Measurements from ENCODE around the gene THY1.
"Not testable (repeated sequence)": the region's sequence is repeated elsewhere in the genome, so short reads cannot be mapped to it uniquely, and the experiment has no call there.

Gene THY1

DNA sequence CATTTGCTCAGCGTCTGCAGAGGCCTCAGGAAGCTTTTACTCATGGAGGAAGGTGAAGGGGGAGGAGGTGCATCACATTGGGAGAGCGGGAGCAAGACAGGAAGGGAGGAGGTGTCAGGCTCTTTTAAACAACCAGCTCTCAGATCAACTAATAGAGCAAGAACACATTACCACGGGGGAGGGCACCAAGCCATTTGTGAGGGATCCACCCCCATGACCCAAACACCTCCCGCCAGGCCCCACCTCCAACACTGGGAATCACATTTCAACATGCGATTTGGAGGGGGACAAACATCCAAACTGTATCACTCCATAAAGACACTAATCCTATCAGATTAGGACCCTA, 18.9 kb upstream of the THY1 start:
- no peak overlapping the region for H3K9ac ChIP-seq (ENCODE audit: low read depth, low read length)

DNA sequence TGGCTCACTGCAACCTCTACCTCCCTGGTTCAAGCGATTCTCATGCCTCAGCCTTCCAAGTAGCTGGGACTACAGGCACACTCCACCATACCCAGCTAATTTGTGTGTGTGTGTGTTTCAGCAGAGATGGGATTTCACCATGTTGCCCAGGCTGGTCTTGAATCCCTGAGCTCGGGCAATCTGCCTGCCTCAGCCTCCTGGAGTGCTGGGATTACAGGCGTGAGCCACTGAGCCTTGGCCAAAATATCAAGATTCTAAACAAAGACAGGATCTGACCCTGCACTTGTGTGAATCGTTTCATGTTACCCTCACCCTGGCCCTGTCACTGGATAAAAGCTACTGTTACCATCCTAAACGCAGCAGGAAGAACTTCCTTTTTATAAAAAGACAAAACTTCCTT, 15.6 kb upstream of the THY1 start:
- Histone ChIP-seq H3K4me3 (ENCODE audit: low read length) (no peak overlapping the region), H3K36me3 (ENCODE audit: insufficient read depth, low read length) (no peaks in the 10 kb centered on the region), H3K9ac (ENCODE audit: low read depth, low read length) (no peak overlapping the region), H3K27ac (ENCODE audit: low read depth, low read length) (no peak overlapping the region), H3K27me3 (ENCODE audit: insufficient read depth, low read length) (no peaks in the 10 kb centered on the region), H3K9me3 (ENCODE audit: insufficient read depth, low read depth, low read length) (no peaks in the 10 kb centered on the region; the same call in 1 of the 2 replicates), H3K4me1 (ENCODE audit: insufficient read depth, low read length) (peaks cover 15% of the 10 kb centered on the region)
- 79% methylated on average over 5 of the region's 5 CpGs for WGBS

More for the DNA sequence above, 18.9 kb upstream of the THY1 start:
- Histone ChIP-seq H3K27ac (ENCODE audit: low read depth, low read length) (no peak overlapping the region), H3K4me3 (ENCODE audit: low read length) (no peak overlapping the region), H3K9me3 (ENCODE audit: insufficient read depth, low read depth, low read length) (no peaks in the 10 kb centered on the region; the same call in 1 of the 2 replicates), H3K27me3 (ENCODE audit: insufficient read depth, low read length) (no peaks in the 10 kb centered on the region), H3K4me1 (ENCODE audit: insufficient read depth, low read length) (peaks cover 15% of the 10 kb centered on the region), H3K36me3 (ENCODE audit: insufficient read depth, low read length) (no peaks in the 10 kb centered on the region)
- WGBS = 33% methylated on average over 4 of the region's 5 CpGs

DNA sequence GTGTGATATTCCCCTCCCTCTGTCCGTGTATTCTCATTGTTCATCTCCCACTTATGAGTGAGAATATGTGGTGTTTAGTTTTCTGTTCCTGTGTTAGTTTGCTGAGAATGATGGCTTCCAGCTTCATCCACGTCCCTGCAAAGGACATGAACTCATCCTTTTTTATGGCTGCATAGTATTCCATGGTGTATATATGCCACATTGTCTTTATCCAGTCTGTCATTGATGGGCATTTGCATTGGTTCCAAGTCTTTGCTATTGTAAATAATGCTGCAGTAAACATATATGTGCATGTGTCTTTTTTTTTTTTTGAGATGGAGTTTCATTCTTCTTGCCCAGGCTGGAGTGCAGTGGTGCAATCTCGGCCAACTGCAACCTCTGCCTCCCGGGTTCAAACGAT, 14.5 kb upstream of the THY1 start:
- not testable (repeated sequence) for H3K9ac ChIP-seq (ENCODE audit: low read depth, low read length); H3K9me3 ChIP-seq (ENCODE audit: insufficient read depth, low read depth, low read length); H3K27me3 ChIP-seq (ENCODE audit: insufficient read depth, low read length); H3K4me3 ChIP-seq (ENCODE audit: low read length); H3K36me3 ChIP-seq (ENCODE audit: insufficient read depth, low read length); H3K27ac ChIP-seq (ENCODE audit: low read depth, low read length)
- 94% methylated on average over 3 of the region's 5 CpGs for WGBS
- H3K4me1 ChIP-seq (ENCODE audit: insufficient read depth, low read length) = peaks cover 23% of the 10 kb centered on the region

DNA sequence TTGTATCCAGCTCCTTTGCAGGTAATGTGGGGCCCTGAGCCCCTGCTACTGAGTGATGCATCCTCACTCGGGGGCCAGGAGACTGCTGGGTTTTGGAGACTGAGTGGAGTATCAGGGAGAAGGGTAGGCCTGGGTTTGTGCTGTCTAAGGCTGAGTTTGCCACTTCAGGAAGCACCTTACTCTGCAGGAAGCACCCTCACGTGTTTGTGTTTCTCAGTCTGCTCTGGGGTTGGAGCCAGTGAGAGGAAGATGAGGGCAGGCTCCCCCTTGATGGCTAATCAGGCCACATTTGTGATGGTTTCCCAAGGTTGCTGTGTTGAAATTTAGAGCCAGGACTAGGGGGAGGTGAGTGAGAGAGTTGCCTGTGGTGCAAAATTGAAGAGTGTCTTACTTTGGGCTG, 13.7 kb upstream of the THY1 start:
- WGBS = 80% methylated on average over 2 of the region's 2 CpGs
- no peak overlapping the region for H3K27ac ChIP-seq (ENCODE audit: low read depth, low read length)
- no peaks in the 10 kb centered on the region for H3K36me3 ChIP-seq (ENCODE audit: insufficient read depth, low read length)
- no peak overlapping the region for H3K9ac ChIP-seq (ENCODE audit: low read depth, low read length)
- H3K4me1 ChIP-seq (ENCODE audit: insufficient read depth, low read length) = peaks cover 22% of the 10 kb centered on the region
- no peaks in the 10 kb centered on the region for H3K27me3 ChIP-seq (ENCODE audit: insufficient read depth, low read length)
- no peak overlapping the region for H3K4me3 ChIP-seq (ENCODE audit: low read length)
- no peaks in the 10 kb centered on the region; the same call in 1 of the 2 replicates for H3K9me3 ChIP-seq (ENCODE audit: insufficient read depth, low read depth, low read length)

DNA sequence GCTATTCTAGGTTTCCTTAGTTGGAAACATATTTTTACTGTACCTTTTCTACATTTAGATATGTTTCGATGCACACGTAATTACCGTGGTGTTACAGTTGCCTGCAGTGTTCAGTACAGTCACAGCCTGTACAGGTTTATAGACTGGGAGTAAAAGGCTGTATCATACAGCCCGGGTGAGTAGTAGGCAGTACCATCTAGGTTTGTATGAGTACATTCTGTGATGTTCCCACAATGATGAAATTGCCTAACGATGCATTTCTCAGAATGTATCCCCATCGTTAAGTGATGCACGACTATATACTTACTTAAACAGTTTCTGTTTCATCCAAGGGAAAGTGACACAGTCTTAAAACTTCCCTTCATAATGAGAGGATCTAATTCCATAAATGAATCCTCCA, 13.1 kb upstream of the THY1 start:
- H3K9me3 ChIP-seq (ENCODE audit: insufficient read depth, low read depth, low read length) = no peaks in the 10 kb centered on the region; the same call in 1 of the 2 replicates
- H3K36me3 ChIP-seq (ENCODE audit: insufficient read depth, low read length) = no peaks in the 10 kb centered on the region
- H3K9ac ChIP-seq (ENCODE audit: low read depth, low read length) = no peak overlapping the region
- H3K4me3 ChIP-seq (ENCODE audit: low read length) = no peak overlapping the region
- no peak overlapping the region for H3K27ac ChIP-seq (ENCODE audit: low read depth, low read length)
- 0 out of 2 replicates have a peak, but pooled peaks cover under 1% of the 10 kb centered on the region for H3K27me3 ChIP-seq (ENCODE audit: insufficient read depth, low read length)
- 91% methylated on average over 7 of the region's 7 CpGs for WGBS
- peaks cover 17% of the 10 kb centered on the region for H3K4me1 ChIP-seq (ENCODE audit: insufficient read depth, low read length)

DNA sequence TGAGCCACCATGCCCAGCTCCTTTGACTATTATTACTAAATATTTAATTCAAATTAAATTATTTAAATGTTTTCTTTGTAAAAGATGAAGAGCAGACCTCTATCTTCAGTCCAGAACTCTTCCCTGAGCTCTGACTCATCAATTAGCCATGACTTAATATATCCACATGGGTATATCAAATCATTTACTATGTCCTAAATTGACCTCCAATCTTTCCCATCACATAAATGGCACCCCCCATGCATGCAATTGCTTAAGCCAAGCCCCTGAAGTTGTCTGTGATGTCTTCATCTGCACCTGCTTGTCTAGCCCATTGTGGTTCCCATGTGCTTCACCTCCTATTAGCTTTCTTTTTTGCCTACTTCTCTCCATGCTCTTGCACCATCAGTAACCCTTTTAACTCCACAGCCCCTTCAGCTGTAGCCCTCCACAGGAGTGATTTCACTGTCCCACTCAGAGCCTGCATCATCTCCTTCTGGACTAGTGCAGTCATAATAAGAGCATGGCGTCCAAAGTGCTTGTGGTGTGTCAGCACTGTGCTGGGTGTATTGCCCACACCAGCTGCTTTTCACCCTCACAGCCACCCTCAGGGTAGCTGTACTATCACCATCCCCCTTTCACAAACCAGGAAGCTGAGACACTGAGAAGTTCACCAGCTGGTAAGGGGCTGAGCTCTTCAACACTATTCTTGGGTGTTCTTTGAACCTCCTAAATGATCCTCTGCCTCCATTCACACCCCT, 11.8 kb upstream of the THY1 start:
- Histone ChIP-seq H3K27ac (ENCODE audit: low read depth, low read length) (no peak overlapping the region), H3K4me3 (ENCODE audit: low read length) (no peak overlapping the region), H3K9ac (ENCODE audit: low read depth, low read length) (no peak overlapping the region), H3K36me3 (ENCODE audit: insufficient read depth, low read length) (no peaks in the 10 kb centered on the region), H3K9me3 (ENCODE audit: insufficient read depth, low read depth, low read length) (no peaks in the 10 kb centered on the region; the same call in 1 of the 2 replicates), H3K4me1 (ENCODE audit: insufficient read depth, low read length) (peaks cover 14% of the 10 kb centered on the region), H3K27me3 (ENCODE audit: insufficient read depth, low read length) (0 out of 2 replicates have a peak, but pooled peaks cover 3% of the 10 kb centered on the region)
- WGBS = 94% methylated on average over 1 of the region's 1 CpG

DNA sequence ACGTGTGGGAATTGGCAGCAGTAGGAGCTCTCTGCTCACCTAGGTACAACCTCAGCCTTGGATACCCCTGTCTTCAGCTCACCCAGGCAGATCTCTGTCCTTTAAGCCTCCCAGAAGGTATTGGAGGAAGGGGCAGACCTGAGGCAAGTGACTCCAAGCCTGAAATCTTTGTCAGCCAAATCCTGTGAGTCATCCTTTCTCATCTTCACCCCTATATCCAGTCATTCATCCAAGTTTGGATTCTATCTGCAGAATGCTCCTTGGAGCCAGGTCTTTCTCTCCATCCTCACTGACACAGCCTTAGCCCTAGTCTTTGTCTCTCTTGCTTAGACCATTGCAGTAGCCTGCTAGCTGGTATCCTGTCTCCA, 10.4 kb upstream of the THY1 start:
- Histone ChIP-seq H3K27me3 (ENCODE audit: insufficient read depth, low read length) (0 out of 2 replicates have a peak, but pooled peaks cover 3% of the 10 kb centered on the region), H3K9ac (ENCODE audit: low read depth, low read length) (no peak overlapping the region), H3K9me3 (ENCODE audit: insufficient read depth, low read depth, low read length) (no peaks in the 10 kb centered on the region; the same call in 1 of the 2 replicates), H3K4me3 (ENCODE audit: low read length) (no peak overlapping the region), H3K4me1 (ENCODE audit: insufficient read depth, low read length) (peaks cover 14% of the 10 kb centered on the region), H3K27ac (ENCODE audit: low read depth, low read length) (no peak overlapping the region), H3K36me3 (ENCODE audit: insufficient read depth, low read length) (no peaks in the 10 kb centered on the region)
- 50% methylated on average over 1 of the region's 1 CpG for WGBS

DNA sequence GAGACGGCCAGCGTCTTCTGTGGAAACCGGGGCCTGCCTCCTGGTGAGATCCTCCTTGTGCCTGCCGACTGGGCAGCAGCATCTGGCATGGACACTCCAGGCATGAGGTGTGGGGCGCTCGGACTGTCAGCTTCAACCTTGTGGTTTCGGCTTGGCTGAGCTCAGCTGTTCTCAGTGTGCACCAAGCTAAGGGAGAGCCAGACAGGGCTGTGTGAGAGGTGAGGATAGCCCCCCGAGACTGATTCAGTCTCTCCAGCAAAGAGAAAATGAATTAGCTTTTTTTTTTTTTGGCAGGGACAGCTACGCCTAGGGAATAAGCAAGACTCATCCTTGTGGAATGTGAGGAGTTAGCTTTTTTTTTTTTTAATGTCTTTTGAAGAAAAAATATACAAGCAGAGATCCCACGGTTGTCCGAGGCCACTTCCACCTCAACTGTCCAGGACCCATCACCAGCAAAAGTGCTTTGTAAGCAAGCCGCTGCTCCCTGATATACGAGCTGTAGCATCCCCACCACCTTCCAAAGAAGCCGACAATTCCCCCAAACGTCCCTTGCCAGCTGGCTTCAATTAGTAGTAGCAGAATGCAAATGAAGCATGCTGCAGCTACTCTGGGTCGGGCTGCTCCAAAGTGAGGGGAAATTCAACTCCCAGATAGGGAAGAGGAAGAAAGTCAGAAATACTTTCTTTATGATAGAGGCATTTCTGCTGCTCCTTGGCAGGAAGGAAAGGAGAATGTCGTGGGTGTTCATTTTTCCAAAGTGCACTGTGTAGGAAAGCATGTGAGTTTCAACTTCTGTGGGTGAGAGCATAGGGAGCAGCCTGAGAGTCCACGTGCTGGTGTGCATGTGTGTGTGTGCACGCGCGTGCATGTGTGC, 9.7 kb upstream of the THY1 start:
- Histone ChIP-seq H3K27ac (ENCODE audit: low read depth, low read length) (no peak overlapping the region), H3K9ac (ENCODE audit: low read depth, low read length) (no peak overlapping the region), H3K4me3 (ENCODE audit: low read length) (no peak overlapping the region), H3K4me1 (ENCODE audit: insufficient read depth, low read length) (peaks cover 14% of the 10 kb centered on the region), H3K9me3 (ENCODE audit: insufficient read depth, low read depth, low read length) (no peaks in the 10 kb centered on the region; the same call in 1 of the 2 replicates), H3K36me3 (ENCODE audit: insufficient read depth, low read length) (no peaks in the 10 kb centered on the region), H3K27me3 (ENCODE audit: insufficient read depth, low read length) (0 out of 2 replicates have a peak, but pooled peaks cover 3% of the 10 kb centered on the region)
- WGBS = 53% methylated on average over 21 of the region's 21 CpGs

DNA sequence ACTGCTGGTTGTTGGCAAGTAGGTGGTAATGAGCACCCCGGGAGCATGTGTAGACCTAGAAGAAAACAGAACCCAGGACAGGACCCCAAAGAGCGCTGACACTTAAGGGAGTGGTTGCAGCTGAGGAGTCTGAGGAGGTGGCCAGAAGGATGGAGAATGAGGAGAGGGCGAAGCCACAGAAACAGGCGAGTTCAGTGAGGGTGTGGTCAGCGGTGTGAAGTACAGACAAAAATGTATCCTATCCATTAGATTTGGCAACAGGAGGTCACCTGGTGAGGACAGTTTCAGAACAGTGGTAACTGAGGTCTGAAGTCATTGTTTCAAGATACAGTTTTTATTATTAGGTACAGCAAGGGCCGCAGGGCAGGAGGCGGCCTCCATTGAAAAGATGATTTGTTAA, 8.6 kb upstream of the THY1 start:
- Histone ChIP-seq H3K27ac (ENCODE audit: low read depth, low read length) (no peak overlapping the region), H3K9ac (ENCODE audit: low read depth, low read length) (no peak overlapping the region), H3K27me3 (ENCODE audit: insufficient read depth, low read length) (0 out of 2 replicates have a peak, but pooled peaks cover 3% of the 10 kb centered on the region), H3K9me3 (ENCODE audit: insufficient read depth, low read depth, low read length) (no peaks in the 10 kb centered on the region), H3K4me1 (ENCODE audit: insufficient read depth, low read length) (peaks cover 17% of the 10 kb centered on the region), H3K36me3 (ENCODE audit: insufficient read depth, low read length) (no peaks in the 10 kb centered on the region), H3K4me3 (ENCODE audit: low read length) (no peak overlapping the region)
- WGBS = 91% methylated on average over 7 of the region's 7 CpGs

DNA sequence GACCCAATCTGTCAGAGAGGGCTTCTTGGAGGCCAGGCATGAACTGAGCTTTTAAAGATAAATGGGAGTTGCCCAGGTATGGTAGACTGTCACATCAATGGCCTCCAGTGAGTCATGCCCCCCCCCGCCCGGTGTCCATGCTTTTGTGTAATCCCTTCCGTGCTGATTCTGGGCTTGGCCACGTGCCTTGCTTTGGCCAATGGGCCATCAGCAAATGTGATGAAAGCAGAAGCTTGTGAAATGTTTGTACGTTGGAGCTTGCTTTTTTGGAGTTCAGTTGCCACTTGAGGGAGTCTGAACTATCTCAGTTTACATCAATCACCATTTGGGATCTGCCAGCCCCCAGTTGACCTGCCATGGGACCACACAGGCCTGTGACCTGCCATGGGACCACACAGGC, 4.3 kb upstream of the THY1 start:
- 91% methylated on average over 5 of the region's 5 CpGs for WGBS
- Histone ChIP-seq H3K9ac (ENCODE audit: low read depth, low read length) (no peak overlapping the region), H3K4me1 (ENCODE audit: insufficient read depth, low read length) (peaks cover 20% of the 10 kb centered on the region), H3K4me3 (ENCODE audit: low read length) (no peak overlapping the region), H3K27ac (ENCODE audit: low read depth, low read length) (no peak overlapping the region), H3K27me3 (ENCODE audit: insufficient read depth, low read length) (0 out of 2 replicates have a peak, but pooled peaks cover 3% of the 10 kb centered on the region), H3K36me3 (ENCODE audit: insufficient read depth, low read length) (no peaks in the 10 kb centered on the region), H3K9me3 (ENCODE audit: insufficient read depth, low read depth, low read length) (no peaks in the 10 kb centered on the region)

DNA sequence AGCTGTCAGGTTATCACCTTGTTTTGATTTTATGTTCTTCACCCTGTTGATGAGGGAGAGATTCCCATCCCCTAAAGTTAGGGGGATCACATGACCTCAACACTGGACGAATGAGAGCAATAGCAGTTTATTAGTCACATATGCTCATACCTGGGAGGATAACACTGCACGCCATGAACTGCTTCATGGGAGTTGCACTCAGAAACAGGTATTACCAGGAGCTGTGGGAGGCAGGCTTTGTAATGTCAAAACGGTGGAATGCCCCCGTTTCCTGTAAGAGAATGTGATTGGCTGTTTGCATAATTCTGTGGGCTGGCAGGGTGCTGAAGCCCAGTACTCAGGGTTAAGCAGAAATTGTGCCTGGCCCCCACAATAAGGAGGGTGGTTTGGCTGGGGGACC, 3.2 kb upstream of the THY1 start:
- WGBS = 41% methylated on average over 4 of the region's 4 CpGs
- Histone ChIP-seq H3K36me3 (ENCODE audit: insufficient read depth, low read length) (no peaks in the 10 kb centered on the region), H3K9ac (ENCODE audit: low read depth, low read length) (no peak overlapping the region), H3K9me3 (ENCODE audit: insufficient read depth, low read depth, low read length) (no peaks in the 10 kb centered on the region), H3K4me1 (ENCODE audit: insufficient read depth, low read length) (peaks cover 17% of the 10 kb centered on the region), H3K27me3 (ENCODE audit: insufficient read depth, low read length) (0 out of 2 replicates have a peak, but pooled peaks cover 3% of the 10 kb centered on the region), H3K4me3 (ENCODE audit: low read length) (no peak overlapping the region), H3K27ac (ENCODE audit: low read depth, low read length) (no peak overlapping the region)

Data from HUES64 (cell line).